HS-27A (cell line): Measurements from ENCODE around the gene RGS9.
"Not testable (repeated sequence)": the region's sequence is repeated elsewhere in the genome, so short reads cannot be mapped to it uniquely, and the experiment has no call there.

Experiments used
- DNase-seq: peaks from one replicate; pipeline ENCODE4 v3.0.0-alpha.2; 2012; ENCODE audit warnings: low read depth, missing footprints

The RGS9 gene

GRCh38 chr17:65156835-65157565 lies 19.8 kb downstream of the RGS9 start:
- no peak for DNase-seq

GRCh38 chr17:65158041-65158440 lies 20.9 kb downstream of the RGS9 start:
- no peak for DNase-seq

- no peak for DNase-seq
Measured at GRCh38 chr17:65158622-65159021, 21.5 kb downstream of the RGS9 start.

DNA sequence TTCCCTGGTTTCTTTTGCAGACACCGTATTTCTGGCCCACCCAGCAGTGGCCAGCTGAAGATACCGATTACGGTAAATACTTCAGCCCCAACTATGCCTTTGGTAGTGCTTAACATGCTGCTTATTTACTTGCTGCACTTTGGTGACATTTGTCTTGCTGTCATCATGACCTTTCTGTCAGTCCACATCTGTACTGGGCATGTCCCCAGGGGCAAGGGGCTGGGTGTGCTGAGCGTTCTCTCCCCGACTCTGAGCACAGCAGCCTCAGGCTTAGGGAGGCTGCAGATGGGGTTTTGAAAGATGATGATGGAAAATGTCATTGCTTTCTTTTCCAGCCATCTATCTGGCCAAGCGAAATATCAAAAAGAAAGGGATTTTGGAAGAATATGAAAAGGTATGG lies 23.3 kb downstream of the RGS9 start:
- no peak for DNase-seq

DNA sequence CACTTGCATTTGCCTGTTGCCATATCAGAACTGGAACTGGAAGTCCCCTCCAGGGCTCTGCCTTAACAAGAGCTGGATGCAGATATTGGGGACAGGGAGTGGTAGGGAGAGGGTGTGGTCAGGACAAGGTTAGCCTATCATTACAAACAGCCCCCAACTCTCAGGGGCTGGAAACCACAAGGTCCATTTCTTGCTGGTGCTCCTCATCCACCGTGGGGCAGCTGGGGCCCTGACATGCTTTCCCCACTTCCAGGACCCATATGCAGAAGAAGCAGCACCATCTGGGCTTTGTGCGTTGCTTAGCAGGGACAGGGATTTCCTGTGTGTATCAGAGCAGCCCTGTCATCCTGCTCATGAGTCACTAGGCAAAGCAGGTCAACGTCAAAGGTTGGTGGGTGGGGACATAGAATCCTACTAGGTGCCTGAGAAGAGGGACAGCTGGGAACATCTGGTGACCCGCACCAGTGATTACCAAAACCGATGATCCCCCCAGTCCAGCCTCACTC lies 26.9 kb downstream of the RGS9 start:
- DNase-seq = no peak

GRCh38 chr17:65166787-65167186 lies 29.6 kb downstream of the RGS9 start:
- no peak for DNase-seq

- DNase-seq = no peak
Measured at GRCh38 chr17:65167566-65167965, 30.4 kb downstream of the RGS9 start.

DNA sequence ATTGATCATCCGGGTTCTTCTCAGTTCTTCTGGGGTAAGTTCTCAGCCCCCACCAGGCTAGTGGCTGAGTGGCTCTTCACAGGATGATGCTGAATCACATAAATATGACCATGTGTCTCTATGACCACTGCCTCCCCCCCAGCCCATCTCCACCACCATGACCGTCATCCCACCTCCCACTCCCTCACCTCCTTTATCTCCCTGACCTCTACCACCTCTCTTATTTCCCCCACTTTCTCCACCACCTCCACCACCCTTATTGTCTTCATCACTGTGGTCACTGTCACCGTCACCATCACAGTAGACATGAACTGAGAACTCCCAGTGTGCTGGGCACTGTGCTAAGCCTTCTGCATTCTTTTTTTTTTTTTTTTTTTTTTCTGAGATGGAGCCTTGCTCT lies 32.5 kb downstream of the RGS9 start:
- no peak for DNase-seq

- DNase-seq = no peak
Measured at GRCh38 chr17:65170839-65171238, 33.7 kb downstream of the RGS9 start.

DNA sequence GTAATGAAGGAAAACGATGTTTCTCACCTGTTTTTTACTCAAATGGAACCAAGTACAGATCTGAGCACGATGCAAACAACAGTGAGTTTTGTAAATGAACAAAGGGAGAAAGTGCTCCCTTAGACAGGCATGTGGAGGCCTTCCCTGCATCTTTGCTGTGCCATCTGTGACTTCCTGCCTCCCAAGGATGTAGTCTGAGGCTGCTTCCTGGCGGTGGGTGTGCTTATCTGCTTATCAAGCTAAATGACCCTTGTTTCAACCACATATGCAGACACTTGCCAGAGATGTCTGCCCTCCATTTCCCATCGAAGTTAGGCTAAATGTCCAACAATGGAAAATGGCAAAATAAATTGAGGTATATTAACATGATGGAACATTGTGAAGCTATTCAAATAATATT lies 34.6 kb downstream of the RGS9 start:
- DNase-seq = no peak

DNA sequence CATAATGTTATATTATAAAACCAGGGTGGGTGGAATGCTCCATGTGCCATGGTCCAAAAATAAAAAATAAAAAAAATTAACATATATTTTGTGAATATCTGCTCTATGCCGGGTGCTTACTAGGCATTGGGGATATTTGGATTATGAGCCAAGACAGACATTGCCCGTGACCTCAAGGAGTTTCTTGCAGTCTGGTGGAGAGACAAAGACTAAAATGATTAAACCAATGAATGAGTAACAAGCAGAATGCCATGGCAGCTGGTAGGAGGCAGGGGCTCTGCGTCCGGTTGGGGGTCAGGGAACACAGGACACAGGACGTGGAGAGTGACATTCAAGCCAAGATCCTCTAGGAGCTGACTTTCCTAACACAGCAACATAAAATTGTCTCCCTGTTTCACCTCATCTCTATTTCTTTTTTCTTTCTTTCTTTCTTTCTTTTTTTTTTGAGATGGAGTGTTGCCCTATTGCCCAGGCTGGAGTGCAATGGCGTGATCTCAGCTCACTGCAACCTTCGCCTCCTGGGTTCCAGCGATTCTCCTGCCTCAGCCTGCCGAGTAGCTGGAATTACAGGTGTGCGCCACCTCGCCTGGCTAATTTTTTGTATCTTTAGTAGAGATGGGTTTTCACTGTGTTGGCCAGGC lies 35.4 kb downstream of the RGS9 start:
- DNase-seq = no peak

DNA sequence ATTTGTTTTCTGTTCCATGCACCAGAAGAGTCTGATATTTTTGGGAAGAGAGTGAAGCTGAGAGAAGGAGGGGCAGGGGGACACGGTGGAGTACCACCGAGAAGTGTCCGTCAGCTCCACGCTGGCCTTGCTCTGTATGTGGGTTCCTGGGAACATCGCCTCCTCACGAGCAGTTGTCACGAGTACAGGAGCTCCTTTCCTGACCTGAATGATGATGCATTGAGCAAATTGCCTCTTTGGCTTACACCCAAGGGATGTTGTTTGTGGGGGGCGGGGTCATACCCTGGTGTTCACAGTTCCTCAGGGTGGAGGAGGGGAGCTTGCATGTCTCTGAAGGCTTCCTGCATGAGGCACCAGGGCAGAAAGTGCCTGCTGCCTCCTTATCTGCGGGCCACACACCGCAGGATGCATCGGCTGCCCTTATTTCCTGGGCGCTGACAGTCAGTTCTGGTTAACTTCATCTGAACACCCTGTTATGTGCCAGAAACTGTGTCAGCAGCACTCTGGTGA lies 36.2 kb downstream of the RGS9 start:
- DNase-seq = no peak

- DNase-seq = no peak
Measured at GRCh38 chr17:65173976-65174683, 37.0 kb downstream of the RGS9 start.

- no peak for DNase-seq
Measured at GRCh38 chr17:65174974-65175373, 37.8 kb downstream of the RGS9 start.

DNA sequence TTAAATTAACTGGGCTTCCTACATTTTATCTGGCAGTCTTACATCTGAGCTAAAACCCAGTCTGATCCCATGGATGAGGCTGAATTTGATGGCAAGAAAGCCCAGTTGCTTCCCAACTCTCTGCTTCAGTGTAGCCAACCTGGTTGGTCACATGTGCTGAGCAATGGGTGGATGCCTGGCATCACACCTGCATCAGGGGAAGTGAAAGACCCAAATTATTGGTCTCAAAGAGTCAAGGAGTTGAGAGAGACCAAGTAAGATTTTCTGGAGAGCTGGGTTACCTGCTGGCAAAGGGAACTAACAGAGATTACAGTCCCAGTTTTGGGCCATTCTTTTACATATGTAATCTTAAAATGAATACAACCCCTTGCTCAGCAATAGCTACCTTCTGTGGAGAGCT lies 38.8 kb downstream of the RGS9 start:
- DNase-seq = no peak

DNA sequence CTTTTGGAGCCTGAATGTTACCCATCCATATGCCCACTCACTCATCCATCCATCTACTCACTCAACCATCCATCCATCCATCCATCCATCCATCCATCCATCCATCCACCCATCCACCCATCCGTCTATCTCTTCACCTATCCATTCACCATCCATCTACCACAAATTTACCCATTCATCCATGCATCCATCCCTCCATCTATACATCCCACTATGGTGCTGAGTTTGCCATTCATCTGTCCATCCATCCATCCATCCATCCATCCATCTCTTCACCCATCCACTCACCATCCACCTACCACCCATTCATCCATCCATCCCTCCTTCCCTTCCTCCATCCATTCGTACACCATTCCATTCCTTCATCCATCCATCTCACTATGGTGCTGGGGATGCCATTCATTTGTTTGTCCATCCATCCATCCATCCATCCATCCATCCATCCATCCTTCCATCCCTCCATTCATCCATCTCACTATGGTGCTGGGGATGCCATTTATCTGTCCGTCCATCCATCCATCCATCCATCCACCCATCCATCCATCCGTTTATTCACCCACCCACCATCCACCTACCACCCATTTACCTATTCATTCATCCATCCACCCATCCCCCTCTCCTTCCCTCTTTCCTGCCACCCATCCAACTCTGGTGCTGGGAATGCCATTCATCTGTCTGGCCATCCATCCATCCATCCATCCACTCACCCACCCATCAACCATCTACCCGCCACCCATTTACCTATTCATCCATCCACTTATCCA lies 39.7 kb downstream of the RGS9 start:
- no peak for DNase-seq

- DNase-seq = no peak
Measured at GRCh38 chr17:65177901-65178300, 40.7 kb downstream of the RGS9 start.

DNA sequence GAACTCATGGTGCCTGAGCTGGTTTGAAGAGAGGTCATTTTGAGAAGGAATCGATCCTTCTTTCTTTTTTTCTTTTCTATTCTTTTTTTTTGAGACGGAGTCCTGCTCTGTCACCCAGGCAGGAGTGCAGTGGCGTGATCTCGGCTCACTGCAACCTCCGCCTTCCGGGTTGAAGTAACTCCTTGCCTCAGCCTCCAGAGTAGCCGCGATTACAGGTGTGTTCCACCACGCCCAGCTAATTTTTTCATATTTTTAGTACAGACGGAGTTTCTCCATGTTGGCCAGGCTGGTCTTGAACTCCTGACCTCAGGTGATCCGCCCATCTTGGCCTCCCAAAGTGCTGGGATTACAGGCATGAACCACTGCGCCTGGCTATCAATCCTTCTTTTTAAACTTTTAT lies 43.1 kb downstream of the RGS9 start:
- not testable (repeated sequence) for DNase-seq

- DNase-seq = not testable (repeated sequence)
Measured at GRCh38 chr17:65180752-65181236, 43.6 kb downstream of the RGS9 start.

GRCh38 chr17:65181237-65182061 lies 44.3 kb downstream of the RGS9 start:
- no peak for DNase-seq

GRCh38 chr17:65182233-65182632 lies 45.1 kb downstream of the RGS9 start:
- no peak for DNase-seq
